Body of pancreas (tissue), 4 donors: ENCODE data around the gene UGT1A4. TPM values are rescaled to one million over a fixed set of nuclear protein-coding genes. Genes with fewer than 3 reads are reported as not detected.

Experiments
- ATAC-seq: fragments of 150-250 bp; one replicate; pipeline ENCODE4 v1.9.1; 2016
- DNase-seq, 4 donors: peaks; one replicate each; pipeline ENCODE4 v3.0.0-alpha.2; 2019
- H3K27ac ChIP-seq, 4 donors: fragments of 200-600 bp; sonication (generic); 1 replicate in 3 of 4; 2 replicates in 1 of 4; pipeline versions ENCODE4 v1.5.1 to v1.6.1; 2016 to 2019; ENCODE audit warnings: mild to moderate bottlenecking in 1 of 4, mixed read lengths in 1 of 4, moderate library complexity in 1 of 4
- H3K27me3 ChIP-seq, 2 donors: fragments of 200-600 bp; sonication (generic); one replicate each; pipeline ENCODE4 v1.6.0; 2016; ENCODE audit warnings: mild to moderate bottlenecking in 1 of 2
- H3K36me3 ChIP-seq, 2 donors: fragments of 200-600 bp; sonication (generic); replicated peaks in 1 of 2; 2 replicates each; pipeline ENCODE4 v1.5.1; 2016; ENCODE audit warnings: low read depth in 2 of 2; ENCODE audit not compliant: insufficient read depth in 1 of 2
- H3K4me1 ChIP-seq: fragments of 200-600 bp; sonication (generic); one replicate; pipeline ENCODE4 v1.6.0; 2016
- H3K4me3 ChIP-seq, 2 donors: fragments of 200-600 bp; sonication (generic); 1 replicate in 1 of 2; 2 replicates in 1 of 2; pipeline ENCODE4 v1.5.1; 2016 to 2019
- H3K9me3 ChIP-seq, 3 donors: fragments of 200-600 bp; sonication (generic); 1 replicate in 2 of 3; 2 replicates in 1 of 3; pipeline ENCODE4 v1.5.1; 2016
- POLR2A ChIP-seq, 3 donors: fragments of 450-650 bp; IDR thresholded peaks; one replicate each; pipeline ENCODE4 v1.6.1; 2016; ENCODE audit warnings: antibody characterized with exemption in 3 of 3, mild to moderate bottlenecking in 2 of 3
- WGBS, 2 donors: methylation state at CpG; one replicate each; pipeline ENCODE4 v1.1.5; 2017; 5-methylcytosine and 5-hydroxymethylcytosine counted together
- intact Hi-C: fragments of 100-400 bp; cut with DNase I; formaldehyde crosslinking; loops from one replicate; pipeline ENCODE4 v1.15.1; 2023
- total RNA-seq, 2 donors: library from RNA; depleted of rRNA; stranded (reverse); fragments of >200 nt; gene quantifications; one replicate each; pipeline ENCODE4 v1.1.0, GENCODE V29; 2016
- TF ChIP-seq, protein P1 (sequence below), 7 experiments: fragments of 450-650 bp in 4 of 7; fragments of 200-600 bp in 3 of 7; sonication (generic) in 3 of 7; IDR thresholded peaks; one replicate each; pipeline ENCODE4 v1.5.1; 2016 to 2019; ENCODE audit warnings: antibody characterized with exemption in 7 of 7

UGT1A4 gene
- total RNA-seq, 2 donors from 2014 or later = 3.3 TPM; not detected in 1

GRCh38 chr2:233766416-233766815 is 47.9 kb downstream of the UGT1A4 start:
- DNase-seq = no peak
- no peaks in the 10 kb centered on the region for H3K9me3 ChIP-seq
- no peaks in the 10 kb centered on the region for H3K36me3 ChIP-seq
- no peaks in the 10 kb centered on the region for H3K4me1 ChIP-seq
- intact Hi-C loops = no loop called here
- 67 to 71% methylated on average over 3 to 4 of the region's 4 CpGs for WGBS, 2 donors
- H3K4me3 ChIP-seq = no peak overlapping the region
- no peak overlapping the region for H3K27ac ChIP-seq
- TF ChIP-seq, protein P1, sequence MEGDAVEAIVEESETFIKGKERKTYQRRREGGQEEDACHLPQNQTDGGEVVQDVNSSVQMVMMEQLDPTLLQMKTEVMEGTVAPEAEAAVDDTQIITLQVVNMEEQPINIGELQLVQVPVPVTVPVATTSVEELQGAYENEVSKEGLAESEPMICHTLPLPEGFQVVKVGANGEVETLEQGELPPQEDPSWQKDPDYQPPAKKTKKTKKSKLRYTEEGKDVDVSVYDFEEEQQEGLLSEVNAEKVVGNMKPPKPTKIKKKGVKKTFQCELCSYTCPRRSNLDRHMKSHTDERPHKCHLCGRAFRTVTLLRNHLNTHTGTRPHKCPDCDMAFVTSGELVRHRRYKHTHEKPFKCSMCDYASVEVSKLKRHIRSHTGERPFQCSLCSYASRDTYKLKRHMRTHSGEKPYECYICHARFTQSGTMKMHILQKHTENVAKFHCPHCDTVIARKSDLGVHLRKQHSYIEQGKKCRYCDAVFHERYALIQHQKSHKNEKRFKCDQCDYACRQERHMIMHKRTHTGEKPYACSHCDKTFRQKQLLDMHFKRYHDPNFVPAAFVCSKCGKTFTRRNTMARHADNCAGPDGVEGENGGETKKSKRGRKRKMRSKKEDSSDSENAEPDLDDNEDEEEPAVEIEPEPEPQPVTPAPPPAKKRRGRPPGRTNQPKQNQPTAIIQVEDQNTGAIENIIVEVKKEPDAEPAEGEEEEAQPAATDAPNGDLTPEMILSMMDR (IDR thresholded peaks at IDR 0.05) = no peak
- TF ChIP-seq POLR2A (IDR thresholded peaks at IDR 0.05) = no peak
- H3K27me3 ChIP-seq = no peaks in the 10 kb centered on the region
- ATAC-seq = no peak

GRCh38 chr2:233768076-233768475 is 49.5 kb downstream of the UGT1A4 start:
- H3K4me3 ChIP-seq = no peak overlapping the region
- WGBS, 2 donors = 59 to 76% methylated on average over 4 of the region's 4 CpGs
- ATAC-seq (no peak), DNase-seq (no peak)
- no peaks in the 10 kb centered on the region for H3K9me3 ChIP-seq
- H3K4me1 ChIP-seq = no peaks in the 10 kb centered on the region
- intact Hi-C loops = no loop called here
- no peaks in the 10 kb centered on the region for H3K36me3 ChIP-seq
- H3K27me3 ChIP-seq = no peaks in the 10 kb centered on the region
- no peak overlapping the region for H3K27ac ChIP-seq
- no peak for TF ChIP-seq POLR2A (IDR thresholded peaks at IDR 0.05)
- TF ChIP-seq, protein P1 (IDR thresholded peaks at IDR 0.05) = no peak

DNA sequence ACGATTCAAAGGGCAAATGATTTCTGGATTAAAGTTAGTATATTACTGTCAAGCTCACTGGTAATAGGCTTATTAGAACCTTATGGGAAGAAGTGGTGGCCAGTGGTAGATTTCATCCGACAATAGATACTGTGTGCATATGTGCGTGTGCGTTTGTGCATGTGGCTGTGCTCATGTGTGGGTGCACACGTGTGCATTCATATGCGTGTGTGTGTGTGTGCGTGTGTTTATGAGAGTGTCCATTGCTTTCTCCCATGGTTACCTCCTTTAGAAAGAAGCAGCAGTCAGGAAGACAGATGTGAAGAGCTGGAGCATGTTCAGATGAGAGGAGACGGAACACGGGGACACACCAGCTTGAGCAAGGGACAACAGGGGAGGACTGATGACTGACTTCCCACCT is 50.7 kb downstream of the UGT1A4 start:
- Histone ChIP-seq H3K27me3 (no peaks in the 10 kb centered on the region), H3K4me3 (no peak overlapping the region), H3K4me1 (no peaks in the 10 kb centered on the region), H3K36me3 (no peaks in the 10 kb centered on the region), H3K27ac (no peak overlapping the region), H3K9me3 (no peaks in the 10 kb centered on the region)
- intact Hi-C loops = no loop called here
- no peak for ATAC-seq
- no peak for DNase-seq
- 80% methylated on average over 9 of the region's 9 CpGs for WGBS, 2 donors
- TF ChIP-seq, protein P1 (IDR thresholded peaks at IDR 0.05) = no peak
- TF ChIP-seq POLR2A (IDR thresholded peaks at IDR 0.05) = no peak

GRCh38 chr2:233772153-233772552 is 53.6 kb downstream of the UGT1A4 start:
- DNase-seq = no peak
- no peak for TF ChIP-seq POLR2A (IDR thresholded peaks at IDR 0.05)
- TF ChIP-seq, protein P1 (IDR thresholded peaks at IDR 0.05) = no peak
- Histone ChIP-seq H3K9me3 (peaks cover 0 to 14% (median 0%) of the 10 kb centered on the region in 3 donors), H3K27me3 (no peaks in the 10 kb centered on the region), H3K36me3 (no peaks in the 10 kb centered on the region), H3K4me3 (no peak overlapping the region), H3K4me1 (no peaks in the 10 kb centered on the region), H3K27ac (no peak overlapping the region)
- intact Hi-C loops = no loop called here
- ATAC-seq = no peak
- WGBS, 2 donors = 73 to 78% methylated on average over 16 of the region's 16 CpGs

DNA sequence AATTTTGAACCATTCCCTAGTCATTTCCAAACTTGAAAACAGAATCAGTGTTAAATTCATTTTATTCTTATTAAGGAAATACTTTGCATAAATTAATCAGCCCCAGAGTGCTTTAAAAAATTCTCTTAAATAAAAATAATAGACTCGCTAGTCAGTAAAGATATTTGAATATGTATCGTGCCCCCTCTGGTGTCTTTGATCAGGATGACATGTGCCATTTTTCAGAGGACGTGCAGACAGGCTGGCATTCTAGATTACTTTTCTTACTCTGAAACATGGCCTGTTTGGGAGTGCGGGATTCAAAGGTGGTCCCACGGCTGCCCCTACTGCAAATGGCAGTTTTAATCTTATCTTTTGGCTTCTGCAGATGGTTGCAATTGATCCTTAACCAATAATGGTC is 54.0 kb downstream of the UGT1A4 start:
- 40 to 49% methylated on average over 5 of the region's 5 CpGs for WGBS, 2 donors
- H3K9me3 ChIP-seq = peaks cover 0 to 19% (median 0%) of the 10 kb centered on the region in 3 donors
- TF ChIP-seq POLR2A (IDR thresholded peaks at IDR 0.05) = no peak
- TF ChIP-seq, protein P1 (IDR thresholded peaks at IDR 0.05) = no peak
- ATAC-seq (no peak), DNase-seq (no peak)
- intact Hi-C loops = no loop called here
- no peak overlapping the region for H3K4me3 ChIP-seq
- H3K4me1 ChIP-seq = no peaks in the 10 kb centered on the region
- no peak overlapping the region for H3K27ac ChIP-seq
- H3K36me3 ChIP-seq = no peaks in the 10 kb centered on the region
- no peaks in the 10 kb centered on the region for H3K27me3 ChIP-seq
